Measurements from ENCODE around the gene RBM44.

Gene RBM44

GRCh38 chr2:237885931-237886684 is 87.5 kb downstream of the RBM44 start:
- TF ChIP-seq MAX (IDR thresholded peaks at IDR 0.05; ENCODE audit: low read depth, low read length): no peak
- no peak for TF ChIP-seq CTCF (IDR thresholded peaks at IDR 0.05; ENCODE audit: low read depth, low read length)
- TF ChIP-seq MYC (IDR thresholded peaks at IDR 0.05; ENCODE audit: low read depth, low read length): no peak
- no peak for TF ChIP-seq POLR2A (IDR thresholded peaks at IDR 0.05; ENCODE audit: extremely low read depth, insufficient read length)
- no peak overlapping the region for H3K4me3 ChIP-seq (ENCODE audit: low read depth, low read length)
- no peak for DNase-seq (ENCODE audit: low read depth)

- no peak for TF ChIP-seq CTCF (IDR thresholded peaks at IDR 0.05; ENCODE audit: low read depth, low read length)
- no peak for TF ChIP-seq POLR2A (IDR thresholded peaks at IDR 0.05; ENCODE audit: extremely low read depth, insufficient read length)
- TF ChIP-seq MYC (IDR thresholded peaks at IDR 0.05; ENCODE audit: low read depth, low read length): no peak
- TF ChIP-seq MAX (IDR thresholded peaks at IDR 0.05; ENCODE audit: low read depth, low read length): no peak
- H3K4me3 ChIP-seq (ENCODE audit: low read depth, low read length): no peak overlapping the region
- DNase-seq (ENCODE audit: low read depth): no peak
Observed at GRCh38 chr2:237886685-237887481, 88.3 kb downstream of the RBM44 start.

GRCh38 chr2:237888389-237888788 is 89.8 kb downstream of the RBM44 start:
- peak; percentile 59 for DNase-seq (ENCODE audit: low read depth)
- TF ChIP-seq MYC (IDR thresholded peaks at IDR 0.05; ENCODE audit: low read depth, low read length): no peak
- TF ChIP-seq POLR2A (IDR thresholded peaks at IDR 0.05; ENCODE audit: extremely low read depth, insufficient read length): no peak
- TF ChIP-seq MAX (IDR thresholded peaks at IDR 0.05; ENCODE audit: low read depth, low read length): no peak
- TF ChIP-seq CTCF (IDR thresholded peaks at IDR 0.05; ENCODE audit: low read depth, low read length): no peak
- no peak overlapping the region for H3K4me3 ChIP-seq (ENCODE audit: low read depth, low read length)

- DNase-seq (ENCODE audit: low read depth): no peak
- TF ChIP-seq CTCF (IDR thresholded peaks at IDR 0.05; ENCODE audit: low read depth, low read length) (no peak), POLR2A (IDR thresholded peaks at IDR 0.05; ENCODE audit: extremely low read depth, insufficient read length) (no peak), MYC (IDR thresholded peaks at IDR 0.05; ENCODE audit: low read depth, low read length) (no peak), MAX (IDR thresholded peaks at IDR 0.05; ENCODE audit: low read depth, low read length) (no peak)
- no peak overlapping the region for H3K4me3 ChIP-seq (ENCODE audit: low read depth, low read length)
Observed at GRCh38 chr2:237889016-237889415, 90.4 kb downstream of the RBM44 start.

GRCh38 chr2:237889811-237890210 is 91.2 kb downstream of the RBM44 start:
- H3K4me3 ChIP-seq (ENCODE audit: low read depth, low read length): no peak overlapping the region
- DNase-seq (ENCODE audit: low read depth): no peak
- TF ChIP-seq MYC (IDR thresholded peaks at IDR 0.05; ENCODE audit: low read depth, low read length) (no peak), POLR2A (IDR thresholded peaks at IDR 0.05; ENCODE audit: extremely low read depth, insufficient read length) (no peak), MAX (IDR thresholded peaks at IDR 0.05; ENCODE audit: low read depth, low read length) (no peak), CTCF (IDR thresholded peaks at IDR 0.05; ENCODE audit: low read depth, low read length) (no peak)

All from NB4 (cell line).